ENCODE data around the gene MADD.
"Not testable (repeated sequence)": the region's sequence is repeated elsewhere in the genome, so short reads cannot be mapped to it uniquely, and the experiment has no call there.

GRCh38 chr11:47316501-47316900 is 46.6 kb downstream of the MADD start:
- TF ChIP-seq, protein P1, sequence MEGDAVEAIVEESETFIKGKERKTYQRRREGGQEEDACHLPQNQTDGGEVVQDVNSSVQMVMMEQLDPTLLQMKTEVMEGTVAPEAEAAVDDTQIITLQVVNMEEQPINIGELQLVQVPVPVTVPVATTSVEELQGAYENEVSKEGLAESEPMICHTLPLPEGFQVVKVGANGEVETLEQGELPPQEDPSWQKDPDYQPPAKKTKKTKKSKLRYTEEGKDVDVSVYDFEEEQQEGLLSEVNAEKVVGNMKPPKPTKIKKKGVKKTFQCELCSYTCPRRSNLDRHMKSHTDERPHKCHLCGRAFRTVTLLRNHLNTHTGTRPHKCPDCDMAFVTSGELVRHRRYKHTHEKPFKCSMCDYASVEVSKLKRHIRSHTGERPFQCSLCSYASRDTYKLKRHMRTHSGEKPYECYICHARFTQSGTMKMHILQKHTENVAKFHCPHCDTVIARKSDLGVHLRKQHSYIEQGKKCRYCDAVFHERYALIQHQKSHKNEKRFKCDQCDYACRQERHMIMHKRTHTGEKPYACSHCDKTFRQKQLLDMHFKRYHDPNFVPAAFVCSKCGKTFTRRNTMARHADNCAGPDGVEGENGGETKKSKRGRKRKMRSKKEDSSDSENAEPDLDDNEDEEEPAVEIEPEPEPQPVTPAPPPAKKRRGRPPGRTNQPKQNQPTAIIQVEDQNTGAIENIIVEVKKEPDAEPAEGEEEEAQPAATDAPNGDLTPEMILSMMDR (IDR thresholded peaks at IDR 0.05): not testable (repeated sequence)
- TF ChIP-seq POLR2A (IDR thresholded peaks at IDR 0.05): not testable (repeated sequence)

Data from right lobe of liver (tissue), 4 donors.